CD14-positive monocyte (primary cell): ENCODE results near the gene CSNK2A2. TPM values are rescaled to one million over a fixed set of nuclear protein-coding genes. Genes with fewer than 3 reads are reported as not detected.

Source experiments
- DNase-seq, 3 donors: peaks; one replicate each; pipeline ENCODE4 v3.0.0-alpha.2; 2011 to 2022
- H2AFZ ChIP-seq: 2 replicates; pipeline ENCODE4 v1.6.0; 2012; ENCODE audit warnings: mild to moderate bottlenecking, low read depth, low read length, inconsistent platforms; ENCODE audit not compliant: insufficient read depth, poor library complexity, severe bottlenecking
- H3K27ac ChIP-seq, 2 donors: 1 replicate in 1 of 2; 2 replicates in 1 of 2; pipeline ENCODE4 v1.5.1; 2012 to 2013; ENCODE audit warnings: low read length in 2 of 2, control low read depth in 1 of 2, inconsistent platforms in 1 of 2, low read depth in 1 of 2, mild to moderate bottlenecking in 1 of 2
- H3K27me3 ChIP-seq, 2 donors: one replicate each; pipeline versions ENCODE4 v1.6.0 to v1.6.1; 2011 to 2013; ENCODE audit warnings: low read length in 2 of 2; ENCODE audit not compliant: control insufficient read depth in 2 of 2, insufficient read depth in 2 of 2
- H3K36me3 ChIP-seq, 2 donors: replicated peaks in 1 of 2; 1 replicate in 1 of 2; 2 replicates in 1 of 2; pipeline versions ENCODE4 v1.5.1 to v1.6.1; 2012 to 2013; ENCODE audit warnings: low read length in 2 of 2, control low read depth in 1 of 2, inconsistent platforms in 1 of 2, mild to moderate bottlenecking in 1 of 2; ENCODE audit not compliant: insufficient read depth in 2 of 2, control insufficient read depth in 1 of 2
- H3K4me1 ChIP-seq, 2 donors: 1 replicate in 1 of 2; 2 replicates in 1 of 2; pipeline versions ENCODE4 v1.5.1 to v1.6.1; 2012 to 2013; ENCODE audit warnings: low read length in 2 of 2, control low read depth in 1 of 2, inconsistent platforms in 1 of 2, mild to moderate bottlenecking in 1 of 2, moderate library complexity in 1 of 2; ENCODE audit not compliant: insufficient read depth in 2 of 2, control insufficient read depth in 1 of 2
- H3K4me2 ChIP-seq: replicated peaks from 2 replicates; pipeline ENCODE3; 2012; ENCODE audit warnings: low read length, moderate library complexity, mild to moderate bottlenecking; ENCODE audit not compliant: poor library complexity, severe bottlenecking; ENCODE audit errors: extremely low read depth
- H3K4me3 ChIP-seq, 3 experiments: fragments of 200-600 bp in 1 of 3; sonication (generic) in 1 of 3; replicated peaks in 1 of 3; 1 replicate in 2 of 3; 2 replicates in 1 of 3; pipeline ENCODE4 v1.5.1; 2011 to 2013; ENCODE audit warnings: low read length in 3 of 3, mild to moderate bottlenecking in 3 of 3, control low read depth in 2 of 3, low read depth in 2 of 3, inconsistent platforms in 1 of 3, moderate library complexity in 1 of 3
- H3K79me2 ChIP-seq: 2 replicates; pipeline ENCODE4 v1.6.0; 2012; ENCODE audit warnings: mild to moderate bottlenecking, control low read depth, inconsistent platforms, low read length, moderate library complexity; ENCODE audit not compliant: insufficient read depth
- H3K9ac ChIP-seq: 2 replicates; pipeline ENCODE4 v1.6.0; 2017; ENCODE audit warnings: low read length, mild to moderate bottlenecking; ENCODE audit not compliant: insufficient read depth, poor library complexity, severe bottlenecking
- H3K9me3 ChIP-seq, 2 donors: replicated peaks in 1 of 2; 1 replicate in 1 of 2; 2 replicates in 1 of 2; pipeline versions ENCODE4 v1.5.1 to v1.6.1; 2012 to 2013; ENCODE audit warnings: low read length in 2 of 2, control low read depth in 1 of 2; ENCODE audit not compliant: control insufficient read depth in 1 of 2, insufficient read depth in 1 of 2
- H4K20me1 ChIP-seq: 2 replicates; pipeline ENCODE4 v1.6.0; 2012; ENCODE audit warnings: mild to moderate bottlenecking, low read length, control low read depth, moderate library complexity; ENCODE audit not compliant: insufficient read depth
- H3K27ac Mint-ChIP-seq, 7 donors: one replicate each; pipeline ENCODE4 v1.8.0; 2020; ENCODE audit warnings: mild to moderate bottlenecking in 7 of 7, mixed read lengths in 7 of 7, moderate library complexity in 6 of 7, inconsistent platforms in 2 of 7
- H3K27me3 Mint-ChIP-seq, 3 donors: one replicate each; pipeline ENCODE4 v1.8.0; 2021 to 2022; ENCODE audit warnings: low read depth in 3 of 3, mild to moderate bottlenecking in 3 of 3, mixed read lengths in 3 of 3, moderate library complexity in 3 of 3, inconsistent platforms in 1 of 3
- H3K36me3 Mint-ChIP-seq, 2 donors: one replicate each; pipeline ENCODE4 v1.8.0; 2020; ENCODE audit warnings: mixed read lengths in 2 of 2, inconsistent platforms in 1 of 2, mild to moderate bottlenecking in 1 of 2
- H3K4me1 Mint-ChIP-seq: one replicate; pipeline ENCODE4 v1.8.0; 2020; ENCODE audit warnings: mild to moderate bottlenecking, mixed read lengths
- H3K4me3 Mint-ChIP-seq, 2 donors: one replicate each; pipeline ENCODE4 v1.8.0; 2020; ENCODE audit warnings: mild to moderate bottlenecking in 2 of 2, mixed read lengths in 2 of 2, moderate library complexity in 1 of 2
- H3K9me3 Mint-ChIP-seq, 7 donors: one replicate each; pipeline ENCODE4 v1.8.0; 2020 to 2022; ENCODE audit warnings: mixed read lengths in 7 of 7, mild to moderate bottlenecking in 6 of 7, moderate library complexity in 6 of 7, inconsistent platforms in 2 of 7
- CTCF ChIP-seq: fragments of 200-600 bp; IDR thresholded peaks from one replicate; pipeline ENCODE4 v1.8.0; 2022; ENCODE audit warnings: antibody characterized with exemption, mild to moderate bottlenecking
- WGBS: methylation state at CpG from one replicate; pipeline ENCODE4 v1.1.5; 2013; ENCODE audit warnings: missing lambda C conversion rate; ENCODE audit not compliant: insufficient coverage; 5-methylcytosine and 5-hydroxymethylcytosine counted together
- intact Hi-C, 2 donors: fragments of 100-400 bp; cut with micrococcal nuclease; formaldehyde crosslinking; loops; one replicate each; pipeline versions ENCODE4 v1.15.0 to v1.15.1; 2023
- polyA plus RNA-seq, 3 donors: library from polyadenylated mRNA; depleted of rRNA in 1 of 3; unstranded in 2 of 3; stranded (reverse) in 1 of 3; fragments of 300-500 nt in 2 of 3; fragments of >200 nt in 1 of 3; fragmentation: Illumina TruSeq in 2 of 3; gene quantifications; 1 replicate in 2 of 3; 2 replicates in 1 of 3; pipeline ENCODE4 v1.2.3, GENCODE V29; 2012 to 2021

Gene CSNK2A2
- polyA plus RNA-seq, 3 donors, result 1.6 to 24.7 (median 9.2) TPM

GRCh38 chr16:58148526-58148925, 49.4 kb downstream of the CSNK2A2 start:
- no peak overlapping the region for H3K27ac Mint-ChIP-seq
- H3K27me3 Mint-ChIP-seq, result peaks cover 3 to 6% (median 4%) of the 10 kb centered on the region in 3 donors
- TF ChIP-seq CTCF, result no peak

DNA sequence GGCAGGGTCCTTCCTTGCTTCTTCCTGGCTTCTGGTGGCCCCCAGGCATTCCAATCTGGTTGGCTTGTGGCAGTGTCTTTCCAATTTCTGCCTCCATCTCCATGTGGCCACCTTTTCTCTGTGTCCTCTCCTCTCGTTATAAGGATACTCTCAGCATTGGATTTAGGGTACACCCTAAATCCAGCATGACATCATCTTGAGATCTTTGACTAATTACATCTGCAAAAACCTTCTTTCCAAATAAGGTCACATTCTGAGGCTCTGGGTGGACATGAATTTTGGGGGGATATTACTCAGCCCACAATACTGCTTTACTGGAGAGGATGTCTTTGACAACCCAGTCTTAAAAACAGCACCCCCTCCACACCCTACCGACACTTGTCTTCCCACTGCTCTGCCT, 49.8 kb downstream of the CSNK2A2 start:
- no peaks in the 10 kb centered on the region for H3K9me3 ChIP-seq
- no peaks in the 10 kb centered on the region for H3K4me1 Mint-ChIP-seq
- no peaks in the 10 kb centered on the region for H3K27me3 ChIP-seq
- H3K4me3 Mint-ChIP-seq, result no peak overlapping the region
- DNase-seq, result no peak
- H4K20me1 ChIP-seq, result no peaks in the 10 kb centered on the region
- no peak overlapping the region for H3K27ac Mint-ChIP-seq
- no peaks in the 10 kb centered on the region for H3K79me2 ChIP-seq
- no peaks in the 10 kb centered on the region for H3K36me3 Mint-ChIP-seq
- H3K27me3 Mint-ChIP-seq, result peaks cover 3 to 6% (median 4%) of the 10 kb centered on the region in 3 donors
- no peak overlapping the region for H3K9ac ChIP-seq
- no peak overlapping the region for H2AFZ ChIP-seq
- H3K4me3 ChIP-seq, result no peak overlapping the region
- intact Hi-C loops, result no loop called here
- WGBS, result 67% methylated on average over 1 of the region's 2 CpGs
- H3K27ac ChIP-seq, result no peak overlapping the region
- H3K4me1 ChIP-seq, result no peaks in the 10 kb centered on the region
- no peak overlapping the region for H3K4me2 ChIP-seq
- TF ChIP-seq CTCF, result no peak
- peaks cover 0 to 6% (median 3%) of the 10 kb centered on the region in 7 donors for H3K9me3 Mint-ChIP-seq
- no peaks in the 10 kb centered on the region for H3K36me3 ChIP-seq

More at GRCh38 chr16:58148526-58148925, 49.4 kb downstream of the CSNK2A2 start:
- no peaks in the 10 kb centered on the region for H3K36me3 ChIP-seq
- H3K4me3 ChIP-seq, result no peak overlapping the region
- Mint-ChIP-seq H3K36me3 (no peaks in the 10 kb centered on the region), H3K4me3 (no peak overlapping the region), H3K9me3 (peaks cover 0 to 6% (median 3%) of the 10 kb centered on the region in 7 donors), H3K4me1 (no peaks in the 10 kb centered on the region)
- H3K27ac ChIP-seq, result no peak overlapping the region
- H2AFZ ChIP-seq, result no peak overlapping the region
- no peak overlapping the region for H3K9ac ChIP-seq
- H3K4me1 ChIP-seq, result no peaks in the 10 kb centered on the region
- H4K20me1 ChIP-seq, result no peaks in the 10 kb centered on the region
- intact Hi-C loops, result no loop called here
- H3K27me3 ChIP-seq, result no peaks in the 10 kb centered on the region
- no peaks in the 10 kb centered on the region for H3K79me2 ChIP-seq
- DNase-seq, result no peak
- H3K9me3 ChIP-seq, result no peaks in the 10 kb centered on the region
- no peak overlapping the region for H3K4me2 ChIP-seq
- WGBS, result 100% methylated on average over 1 of the region's 1 CpG
